NCI-H1092 treated with DMSO at 0.1 percent for 48 hours (cell line): Measurements from ENCODE around the gene HAPLN2.
"Not testable (repeated sequence)": the region's sequence is repeated elsewhere in the genome, so short reads cannot be mapped to it uniquely, and the experiment has no call there.

Experiments
- DNase-seq: peaks from one replicate; lab custom pipeline; 2025; lab: John Stamatoyannopoulos, UW

Gene HAPLN2

DNA sequence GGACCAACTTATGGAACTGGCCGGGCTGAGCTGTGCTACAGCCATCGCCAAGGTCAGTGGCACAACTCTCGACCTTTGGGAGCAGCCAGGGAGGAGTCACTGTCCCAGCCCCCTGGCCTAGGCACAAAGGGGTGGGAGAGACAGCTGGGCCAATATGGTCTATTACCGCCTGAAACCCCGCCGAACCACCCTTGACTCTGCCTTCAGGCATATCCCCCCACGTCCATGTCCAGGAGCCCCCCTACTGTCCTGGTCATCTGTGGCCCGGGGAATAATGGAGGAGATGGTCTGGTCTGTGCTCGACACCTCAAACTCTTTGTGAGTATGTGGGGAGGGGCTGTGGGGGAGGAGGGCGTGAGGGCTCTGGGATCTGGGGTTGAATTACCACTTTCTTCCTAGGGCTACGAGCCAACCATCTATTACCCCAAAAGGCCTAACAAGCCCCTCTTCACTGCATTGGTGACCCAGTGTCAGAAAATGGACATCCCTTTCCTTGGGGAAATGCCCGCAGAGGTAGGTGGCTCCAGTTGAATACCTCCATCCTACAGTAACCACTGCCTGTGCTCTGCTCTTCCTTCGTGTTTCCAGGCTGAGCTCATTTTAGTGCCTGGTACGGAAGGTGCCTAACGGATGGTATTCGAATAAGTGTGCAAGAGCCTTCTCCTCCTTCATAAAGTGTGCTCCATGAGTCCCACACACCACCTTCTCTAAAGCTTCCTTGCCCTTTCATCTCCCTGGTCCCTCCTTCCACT, 26.9 kb upstream of the HAPLN2 start:
- no peak for DNase-seq

DNA sequence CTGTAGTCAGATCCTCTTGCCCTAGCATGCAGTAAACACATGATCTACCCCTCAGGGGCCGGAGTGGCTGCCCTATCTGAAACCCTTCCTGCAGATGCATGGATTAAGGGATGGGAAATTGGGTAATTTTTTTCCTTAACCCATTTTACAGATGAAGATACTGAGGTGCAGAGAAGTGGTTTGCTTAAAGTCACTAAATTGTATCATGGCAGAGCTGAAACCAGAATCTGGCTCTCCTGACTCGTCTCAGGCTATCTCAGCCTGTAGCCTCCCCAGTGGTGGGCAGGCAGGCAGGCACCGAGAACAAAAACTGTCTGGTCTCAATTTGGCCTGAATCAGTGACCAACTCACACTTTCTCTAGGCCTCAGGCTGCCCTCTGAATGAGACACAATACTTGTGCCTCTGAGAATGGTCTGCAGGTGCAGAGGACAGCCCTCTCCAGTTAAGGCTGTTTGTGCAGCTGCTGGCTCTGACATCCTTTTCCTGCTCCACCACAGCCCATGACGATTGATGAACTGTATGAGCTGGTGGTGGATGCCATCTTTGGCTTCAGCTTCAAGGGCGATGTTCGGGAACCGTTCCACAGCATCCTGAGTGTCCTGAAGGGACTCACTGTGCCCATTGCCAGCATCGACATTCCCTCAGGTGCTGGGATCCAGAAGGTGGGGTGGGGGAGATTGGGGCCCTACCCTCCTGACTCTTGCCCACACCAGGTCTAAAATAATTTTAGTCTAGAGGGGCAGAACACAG, 26.1 kb upstream of the HAPLN2 start:
- DNase-seq, result peak; percentile 30

DNA sequence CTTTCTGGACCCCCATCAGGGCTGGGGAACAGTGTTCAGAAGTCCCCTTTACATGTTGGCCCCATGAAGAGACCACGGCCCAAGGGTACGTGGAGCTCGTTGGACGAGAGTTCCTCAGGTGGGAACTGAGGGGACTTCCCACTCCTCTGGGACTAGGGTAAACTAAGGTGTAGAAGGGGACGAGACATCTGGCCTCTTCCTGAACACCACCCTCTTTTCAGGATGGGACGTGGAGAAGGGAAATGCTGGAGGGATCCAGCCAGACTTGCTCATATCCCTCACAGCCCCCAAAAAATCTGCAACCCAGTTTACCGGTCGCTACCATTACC, 25.6 kb upstream of the HAPLN2 start:
- DNase-seq, result no peak

DNA sequence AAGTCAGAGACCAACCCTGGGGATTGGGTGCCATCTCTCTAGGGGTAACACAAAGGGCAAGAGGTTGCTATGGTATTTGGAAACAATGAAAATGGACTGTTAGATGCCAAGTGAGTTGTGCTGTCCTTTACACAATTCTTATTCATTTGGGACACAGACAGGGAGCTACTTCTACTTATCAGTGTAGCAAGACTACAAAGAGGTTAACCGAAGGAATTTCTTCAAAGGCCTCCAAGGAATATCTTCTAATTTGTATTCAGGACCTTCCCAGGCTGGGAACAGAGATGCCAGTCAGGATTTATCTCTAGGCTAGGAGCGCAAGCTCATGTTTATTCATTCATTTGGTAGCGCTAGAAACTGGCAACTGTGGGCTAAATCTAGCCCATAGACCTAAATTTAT, 25.0 kb upstream of the HAPLN2 start:
- no peak for DNase-seq

GRCh38 chr1:156595016-156595415, 24.2 kb upstream of the HAPLN2 start:
- DNase-seq, result no peak

- no peak for DNase-seq
These were observed 22.8 kb upstream of the HAPLN2 start for GRCh38 chr1:156596426-156596825.

DNA sequence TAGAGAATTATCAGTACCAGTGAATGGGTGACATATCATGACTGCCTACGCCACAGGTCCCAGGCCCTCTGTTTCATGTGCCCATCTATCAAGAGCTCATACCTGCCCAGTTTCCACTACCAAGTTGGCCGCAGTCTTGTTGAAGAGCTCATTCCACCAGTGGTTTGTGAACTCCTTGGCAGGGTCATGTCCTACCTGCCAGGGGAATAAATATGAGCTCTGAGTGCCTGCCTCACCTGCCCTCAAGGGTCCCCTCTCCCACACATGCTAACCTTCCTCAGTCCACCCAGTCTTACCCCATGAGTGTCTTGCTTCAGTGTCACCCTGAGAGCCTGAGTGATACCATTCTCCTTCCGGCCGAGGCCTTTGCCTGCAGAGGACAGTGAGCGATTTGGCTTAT, 21.1 kb upstream of the HAPLN2 start:
- DNase-seq, result no peak

- no peak for DNase-seq
These were observed 20.3 kb upstream of the HAPLN2 start for GRCh38 chr1:156598731-156599432.

GRCh38 chr1:156599811-156600210, 19.4 kb upstream of the HAPLN2 start:
- no peak for DNase-seq

- no peak for DNase-seq
These were observed 18.5 kb upstream of the HAPLN2 start for GRCh38 chr1:156600733-156601121.

DNA sequence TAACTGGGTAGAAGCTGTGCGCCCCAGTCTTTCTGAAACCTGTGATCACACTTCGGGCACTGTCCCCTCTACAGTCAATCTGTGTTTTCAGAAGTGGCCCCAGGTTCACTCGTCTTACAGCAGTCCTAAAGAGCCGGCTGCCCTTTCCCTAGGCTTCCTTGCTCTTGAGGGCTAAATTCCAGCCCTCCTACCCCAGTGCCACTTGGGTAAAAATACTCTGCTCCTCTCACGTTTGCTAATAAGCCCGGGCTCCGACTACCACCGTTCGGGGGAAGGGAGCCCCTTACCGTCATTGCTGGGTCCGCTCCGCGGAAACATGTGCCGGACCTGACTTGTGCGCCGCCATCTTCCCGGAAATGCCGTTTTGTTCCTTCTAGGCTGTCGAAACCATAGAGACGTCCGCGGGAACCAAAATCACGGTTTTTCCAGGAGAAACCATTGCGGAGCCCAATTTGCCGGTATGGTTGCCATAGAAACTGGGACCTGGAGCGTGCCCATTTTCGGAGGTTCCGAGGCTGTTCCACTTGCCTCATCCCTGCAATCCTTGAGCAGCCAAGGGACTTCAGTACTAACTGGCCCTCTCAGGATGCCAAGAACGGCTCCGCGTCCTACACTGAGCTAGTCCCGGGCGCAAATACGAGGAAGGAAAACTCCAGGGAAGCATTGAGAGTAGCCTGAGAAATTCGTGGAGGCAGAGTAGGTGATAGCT, 17.9 kb upstream of the HAPLN2 start, which contains the start of gene GPATCH4:
Gene GPATCH4 (minus strand): TSS at position 358 of the 709 bp plus-strand sequence.
- peak; percentile 88 for DNase-seq

DNA sequence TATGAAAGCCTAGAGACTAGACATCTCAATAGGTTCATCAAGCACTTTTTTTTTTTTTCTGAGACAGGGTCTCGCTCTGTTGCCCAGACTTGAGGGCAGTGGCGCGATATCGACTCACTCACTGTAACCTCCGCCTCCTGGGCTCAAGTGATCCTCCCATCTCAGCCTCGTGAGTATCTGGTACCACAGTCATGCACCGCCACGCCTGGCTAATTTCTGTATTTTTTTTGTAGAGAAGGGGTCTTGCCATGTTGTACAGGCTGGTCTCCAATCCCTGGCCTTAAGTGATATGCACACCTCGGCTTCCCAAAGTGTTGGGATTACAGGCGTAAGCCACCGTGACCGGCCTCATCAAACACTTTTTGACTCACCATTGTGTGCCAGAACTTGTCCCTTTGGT, 17.3 kb upstream of the HAPLN2 start:
- no peak for DNase-seq

DNA sequence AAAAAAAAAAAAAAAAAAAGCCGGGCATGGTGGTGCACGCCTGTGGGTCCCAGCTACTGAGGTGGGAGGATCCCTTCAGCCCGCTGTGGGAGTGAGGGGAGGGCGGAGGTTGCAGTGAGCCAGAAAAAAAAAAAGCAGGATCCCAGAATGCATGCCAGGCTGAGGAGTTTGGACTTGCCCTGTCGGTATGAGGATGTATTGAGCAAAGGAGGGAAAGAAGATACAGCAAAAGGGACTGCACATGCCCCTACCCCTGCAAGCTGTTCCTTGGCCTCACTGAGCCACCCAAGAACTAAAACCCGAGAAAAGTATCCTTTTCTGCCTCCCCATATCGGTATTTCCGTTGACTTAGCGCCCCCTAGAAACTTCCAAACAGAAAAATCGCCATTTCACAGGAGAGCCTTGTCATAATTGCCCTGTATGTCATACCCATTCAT, 16.6 kb upstream of the HAPLN2 start:
- no peak for DNase-seq

DNA sequence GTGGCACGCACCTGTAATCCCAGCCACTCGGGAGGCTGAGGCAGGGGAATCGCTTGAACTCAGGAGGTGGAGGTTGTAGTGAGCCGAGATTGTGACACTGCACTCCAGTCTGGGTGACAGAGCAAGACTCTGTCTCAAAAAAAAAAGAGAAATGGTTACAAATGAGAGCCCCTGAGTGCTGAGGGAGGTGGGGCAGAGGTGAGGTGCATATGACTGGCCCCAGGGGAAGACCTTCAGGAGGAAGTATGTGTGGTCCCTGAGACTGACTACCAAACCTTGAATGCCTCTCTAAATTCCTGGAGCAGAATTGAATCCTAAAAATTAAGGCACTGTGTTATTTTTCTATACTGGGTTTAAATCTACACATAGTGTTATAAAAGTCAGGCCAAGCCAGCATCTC, 11.9 kb upstream of the HAPLN2 start:
- DNase-seq, result not testable (repeated sequence)

- peak; percentile 84 for DNase-seq
These were observed 11.1 kb upstream of the HAPLN2 start for GRCh38 chr1:156608036-156608674.

DNA sequence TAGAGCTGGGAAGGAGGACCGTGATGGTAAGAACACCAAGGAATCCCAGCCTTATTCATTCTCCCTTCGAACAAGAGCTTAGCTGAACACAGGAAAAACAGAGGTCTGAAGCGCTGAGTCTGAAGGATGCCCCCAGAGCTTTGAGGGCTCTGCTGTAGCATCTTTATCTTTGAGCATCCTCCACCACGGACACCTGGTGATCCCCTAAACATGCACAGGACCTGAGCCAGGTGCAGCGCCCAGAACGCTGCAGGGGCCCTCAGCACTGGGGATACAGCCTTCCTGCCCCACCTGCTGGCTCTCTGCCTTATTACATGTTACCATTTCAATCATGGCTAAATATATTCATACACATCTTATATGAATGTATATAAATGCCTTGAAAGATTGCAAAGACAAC, 10.2 kb upstream of the HAPLN2 start:
- DNase-seq, result peak; percentile 41

GRCh38 chr1:156610072-156610471, 9.1 kb upstream of the HAPLN2 start:
- not testable (repeated sequence) for DNase-seq

GRCh38 chr1:156612666-156613065, 6.5 kb upstream of the HAPLN2 start:
- DNase-seq, result no peak

DNA sequence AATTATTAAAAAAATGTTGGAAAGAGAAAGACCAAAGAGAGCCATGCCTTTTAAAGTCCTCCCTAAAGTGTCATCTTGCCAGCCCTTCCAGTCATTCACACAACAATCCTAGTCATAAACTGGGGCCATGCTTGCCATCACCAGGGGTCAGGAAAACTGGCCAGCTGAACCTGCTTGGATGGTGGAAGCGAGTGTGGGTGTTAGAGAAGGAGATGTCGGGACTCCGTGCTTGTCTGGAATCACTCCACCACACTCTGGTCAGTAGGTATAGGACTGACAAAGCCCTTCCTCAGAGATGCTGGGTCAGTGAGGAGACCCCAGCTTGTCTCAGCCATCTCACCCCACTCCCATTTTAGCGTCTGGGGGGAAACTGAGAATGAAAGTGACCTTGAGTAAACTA, 3.3 kb upstream of the HAPLN2 start:
- no peak for DNase-seq

- peak; percentile 25 for DNase-seq
These were observed 2.8 kb upstream of the HAPLN2 start for GRCh38 chr1:156616463-156616862.

DNA sequence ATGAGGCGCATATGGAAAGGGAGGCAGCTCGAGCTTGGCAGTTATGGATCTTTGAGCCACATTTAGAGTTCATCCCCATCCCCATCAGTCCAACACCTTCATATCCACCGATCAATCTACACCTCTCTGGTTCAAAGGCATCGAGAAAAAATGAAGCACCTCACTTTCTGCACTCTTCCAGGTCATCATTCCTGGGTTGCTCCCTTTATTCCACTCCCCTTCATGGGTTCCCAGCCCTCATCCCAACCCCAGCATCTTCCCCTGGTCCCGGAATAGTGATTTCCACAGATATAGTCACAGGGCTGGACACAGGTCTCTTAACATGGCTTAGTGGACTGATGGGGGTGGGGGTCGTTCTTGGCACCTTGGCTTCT, 354 bp downstream of the HAPLN2 start:
- no peak for DNase-seq
